HepG2 (cell line): ENCODE data around the gene ACP7. TPM values are rescaled to one million over a fixed set of nuclear protein-coding genes. Genes with fewer than 3 reads are reported as not detected.

Source experiments
- ARNT ChIP-seq: fragments of 450-650 bp; IDR thresholded peaks from 2 replicates; pipeline ENCODE4 v1.6.1; 2017
- ARNTL ChIP-seq: sonication (generic); formaldehyde crosslinking; IDR thresholded peaks from 2 replicates; pipeline ENCODE4 v1.4.0; 2020; ENCODE audit warnings: mild to moderate bottlenecking, missing genetic modification reagents
- ATF6 ChIP-seq: sonication (generic); formaldehyde crosslinking; conservative IDR thresholded peaks from 2 replicates; pipeline ENCODE4 v1.4.0; 2020; ENCODE audit warnings: missing genetic modification reagents
- HHEX ChIP-seq: IDR thresholded peaks from 2 replicates; pipeline ENCODE4 v1.6.1; 2016; ENCODE audit warnings: control low read depth
- HNF1B ChIP-seq: sonication (generic); formaldehyde crosslinking; IDR thresholded peaks from 2 replicates; pipeline ENCODE4 v1.5.1; 2020; ENCODE audit warnings: mild to moderate bottlenecking, moderate library complexity, missing genetic modification reagents
- SNAPC4 ChIP-seq: sonication (generic); formaldehyde crosslinking; IDR thresholded peaks from 2 replicates; pipeline ENCODE4 v1.4.0; 2020; ENCODE audit warnings: mild to moderate bottlenecking, missing genetic modification reagents
- YEATS4 ChIP-seq: sonication (generic); formaldehyde crosslinking; IDR thresholded peaks from 2 replicates; pipeline ENCODE4 v1.4.0; 2020; ENCODE audit warnings: missing genetic modification reagents, borderline replicate concordance
- ZBED4 ChIP-seq: sonication (generic); formaldehyde crosslinking; IDR thresholded peaks from 2 replicates; pipeline ENCODE4 v1.4.0; 2020; ENCODE audit warnings: missing genetic modification reagents, borderline replicate concordance
- ZNF44 ChIP-seq: sonication (generic); formaldehyde crosslinking; IDR thresholded peaks from 2 replicates; pipeline ENCODE4 v1.5.1; 2020; ENCODE audit warnings: mild to moderate bottlenecking, missing genetic modification reagents
- ZNF510 ChIP-seq: sonication (generic); formaldehyde crosslinking; IDR thresholded peaks from 2 replicates; pipeline ENCODE4 v1.4.0; 2020; ENCODE audit warnings: low read depth, mild to moderate bottlenecking, missing genetic modification reagents
- ZNF670 ChIP-seq: sonication (generic); formaldehyde crosslinking; IDR thresholded peaks from 2 replicates; pipeline ENCODE4 v1.8.0; 2022; ENCODE audit warnings: mild to moderate bottlenecking, missing genetic modification reagents, borderline replicate concordance
- polyA plus RNA-seq, 8 experiments: library from polyadenylated mRNA; depleted of rRNA in 3 of 8; stranded (reverse) in 7 of 8; unstranded in 1 of 8; fragments of >200 nt; fragmentation: Illumina TruSeq in 4 of 8; extraction: Trizol in 4 of 8; gene quantifications; 2 replicates each; pipeline versions ENCODE4 v1.2.1 to v1.2.3, GENCODE V29; 2011 to 2016; ENCODE audit warnings: low read depth in 4 of 8, missing spikeins in 1 of 8, mixed read lengths in 1 of 8; ENCODE audit not compliant: insufficient read depth in 1 of 8
- total RNA-seq, 5 experiments: library from RNA; depleted of rRNA; stranded (reverse); fragments of >200 nt; fragmentation: Illumina TruSeq; extraction: Trizol; gene quantifications; 2 replicates each; pipeline ENCODE4 v1.2.3, GENCODE V29; 2016; ENCODE audit warnings: low read depth in 1 of 5
- TF ChIP-seq, protein P1 (sequence below): sonication (generic); formaldehyde crosslinking; IDR thresholded peaks from 2 replicates; pipeline ENCODE4 v1.5.0; 2020; ENCODE audit warnings: missing genetic modification reagents, mild to moderate bottlenecking, borderline replicate concordance

Gene ACP7
- total and polyA plus RNA-seq, 2 of the 13 experiments (the other 11 are each of a cell fraction or from before 2014, with no cell fraction given): not detected

GRCh38 chr19:39125554-39126311 is 41.6 kb downstream of the ACP7 start, which contains the start of gene PAK4 (continued):
- TF ChIP-seq HNF1B (CRISPR knock-in tag) (peak; percentile 80), ARNTL (CRISPR knock-in tag) (no peak), ZNF510 (CRISPR knock-in tag) (no peak), YEATS4 (CRISPR knock-in tag) (peak; percentile 79), HHEX (CRISPR knock-in tag) (no peak), SNAPC4 (CRISPR knock-in tag) (no peak; the same call in 1 of the 2 replicates), ARNT (no peak), ATF6 (CRISPR knock-in tag) (no peak), ZNF670 (CRISPR knock-in tag) (peak; percentile 58), ZNF44 (CRISPR knock-in tag) (0 out of 2 replicates have a peak, but pooled peaks have one; percentile 27), ZBED4 (CRISPR knock-in tag) (no peak; the same call in 1 of the 2 replicates)
- TF ChIP-seq, protein P1, sequence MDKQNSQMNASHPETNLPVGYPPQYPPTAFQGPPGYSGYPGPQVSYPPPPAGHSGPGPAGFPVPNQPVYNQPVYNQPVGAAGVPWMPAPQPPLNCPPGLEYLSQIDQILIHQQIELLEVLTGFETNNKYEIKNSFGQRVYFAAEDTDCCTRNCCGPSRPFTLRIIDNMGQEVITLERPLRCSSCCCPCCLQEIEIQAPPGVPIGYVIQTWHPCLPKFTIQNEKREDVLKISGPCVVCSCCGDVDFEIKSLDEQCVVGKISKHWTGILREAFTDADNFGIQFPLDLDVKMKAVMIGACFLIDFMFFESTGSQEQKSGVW (CRISPR knock-in tag): no peak
